GM18507 (cell line): Measurements from ENCODE around the gene PRDM7.
"Not testable (repeated sequence)": the region's sequence is repeated elsewhere in the genome, so short reads cannot be mapped to it uniquely, and the experiment has no call there.

Source experiments
- DNase-seq: peaks from one replicate; pipeline ENCODE4 v3.0.0; 2011; ENCODE audit warnings: low read depth; ENCODE audit not compliant: insufficient read length; ENCODE audit errors: extremely low spot score
- FAIRE-seq: peaks from 2 replicates; lab custom pipeline; 2011; peaks lifted over from hg19 to GRCh38; lab: Jason Lieb, UNC

Gene PRDM7

GRCh38 chr16:90018652-90019542 lies 58.2 kb downstream of the PRDM7 start, which contains the start of gene DBNDD1:
DBNDD1 (minus strand) TSS chr16:90019456; CDS start chr16:90019341, 115 bp downstream.
- FAIRE-seq: no peak

GRCh38 chr16:90018297-90018651 lies 58.9 kb downstream of the PRDM7 start:
- no peak for DNase-seq
- FAIRE-seq: no peak

More at GRCh38 chr16:90018652-90019542, 58.2 kb downstream of the PRDM7 start, which contains the start of gene DBNDD1:
- DNase-seq: no peak

GRCh38 chr16:90016339-90016950 lies 60.7 kb downstream of the PRDM7 start:
- no peak for FAIRE-seq
- DNase-seq: no peak

GRCh38 chr16:90015586-90016338 lies 61.4 kb downstream of the PRDM7 start:
- DNase-seq (no peak), FAIRE-seq (no peak)

GRCh38 chr16:90012991-90013745 lies 64.0 kb downstream of the PRDM7 start:
- DNase-seq: no peak

DNA sequence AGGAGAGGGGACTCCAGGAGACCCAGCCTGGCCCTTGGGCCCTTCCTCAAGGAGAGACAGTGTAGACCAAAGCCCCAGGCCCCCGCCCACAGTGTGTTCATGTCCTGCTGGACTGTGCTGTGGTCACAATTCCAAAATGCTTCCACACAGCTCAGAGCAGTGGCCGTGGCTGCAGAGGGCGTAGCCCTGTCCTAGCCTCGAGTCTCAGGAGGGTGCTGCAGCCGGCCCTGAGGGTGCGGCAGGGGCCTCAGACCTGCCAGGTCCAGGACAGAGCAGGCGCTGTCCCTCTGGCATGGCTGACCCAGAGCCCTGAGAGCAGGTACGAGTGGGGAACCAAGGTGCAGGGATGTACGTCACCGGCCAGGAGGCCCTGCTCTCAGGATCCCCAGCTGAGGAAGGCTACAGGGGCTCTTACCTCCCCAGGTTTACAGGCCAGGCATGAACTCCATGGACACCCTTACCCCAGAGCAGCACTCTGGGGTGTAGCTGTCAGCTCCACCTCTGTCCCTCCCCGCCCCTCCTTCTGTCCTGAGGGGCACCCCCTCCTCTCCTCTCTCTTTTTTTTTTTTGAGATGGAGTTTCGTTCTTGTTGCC lies 65.1 kb downstream of the PRDM7 start:
- FAIRE-seq (no peak), DNase-seq (no peak)

More at GRCh38 chr16:90012991-90013745, 64.0 kb downstream of the PRDM7 start:
- no peak for FAIRE-seq

DNA sequence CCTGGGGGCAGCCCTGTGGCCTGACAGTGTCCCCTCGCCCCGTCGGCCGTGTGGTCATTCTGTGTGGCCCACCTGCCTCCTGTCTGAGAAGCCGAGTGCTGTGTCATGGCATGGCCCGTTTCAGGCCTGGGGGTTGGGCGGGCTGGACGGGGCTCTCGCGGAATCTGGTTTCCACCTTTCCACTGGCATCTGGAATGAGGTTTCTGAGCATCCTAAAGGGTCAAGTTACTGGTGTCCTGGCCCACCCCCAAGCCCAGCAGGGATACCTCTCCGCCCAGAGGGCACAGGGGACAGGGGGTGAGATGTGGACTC lies 65.7 kb downstream of the PRDM7 start:
- DNase-seq: no peak
- no peak for FAIRE-seq

DNA sequence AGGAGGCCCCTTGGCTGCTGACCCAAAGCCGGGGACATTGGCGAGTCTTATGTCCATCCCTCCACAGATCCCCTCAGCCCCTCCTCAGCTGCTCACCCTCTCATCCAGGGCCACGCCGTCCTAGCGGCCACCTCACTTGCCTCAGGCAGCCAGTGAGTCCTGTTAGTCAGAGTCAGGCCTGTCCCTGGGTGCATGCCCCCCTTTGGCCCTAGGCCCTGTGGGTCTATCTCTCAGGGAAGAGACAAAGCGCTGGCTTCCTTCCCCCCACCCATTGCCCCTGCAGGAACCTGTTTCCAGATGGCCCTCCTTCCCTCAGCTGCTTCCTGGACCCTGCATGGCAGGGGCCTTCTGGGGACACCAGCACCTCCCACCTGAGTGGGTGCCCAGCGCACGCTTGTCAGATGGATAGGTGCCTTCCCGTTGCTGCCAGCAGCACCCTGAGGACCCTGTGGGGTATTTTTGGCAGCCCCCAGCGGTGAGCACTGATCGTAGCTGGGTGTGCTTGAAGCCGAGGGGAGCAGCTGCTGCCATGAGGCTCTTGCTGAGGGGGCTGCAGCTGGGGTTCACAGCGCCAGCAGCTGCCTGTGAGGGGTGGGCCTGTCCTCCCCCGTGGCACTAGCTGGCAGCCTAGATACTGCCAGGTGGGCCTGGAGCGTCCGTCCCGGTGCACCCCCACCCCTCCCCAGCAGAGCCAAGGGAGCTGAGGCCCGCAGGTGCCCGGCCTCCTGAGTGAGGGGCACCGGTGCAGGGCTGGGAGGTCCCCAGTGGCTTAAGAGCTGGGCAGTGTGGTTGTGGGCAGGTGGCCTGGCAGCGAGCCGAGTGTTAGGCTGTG lies 66.2 kb downstream of the PRDM7 start:
- DNase-seq (no peak), FAIRE-seq (no peak)

- DNase-seq (no peak), FAIRE-seq (no peak)
Observed at GRCh38 chr16:90009172-90009899, 67.8 kb downstream of the PRDM7 start.

GRCh38 chr16:90008708-90009145 lies 68.4 kb downstream of the PRDM7 start:
- FAIRE-seq: peak; percentile 92
- DNase-seq: peak; percentile 40

DNA sequence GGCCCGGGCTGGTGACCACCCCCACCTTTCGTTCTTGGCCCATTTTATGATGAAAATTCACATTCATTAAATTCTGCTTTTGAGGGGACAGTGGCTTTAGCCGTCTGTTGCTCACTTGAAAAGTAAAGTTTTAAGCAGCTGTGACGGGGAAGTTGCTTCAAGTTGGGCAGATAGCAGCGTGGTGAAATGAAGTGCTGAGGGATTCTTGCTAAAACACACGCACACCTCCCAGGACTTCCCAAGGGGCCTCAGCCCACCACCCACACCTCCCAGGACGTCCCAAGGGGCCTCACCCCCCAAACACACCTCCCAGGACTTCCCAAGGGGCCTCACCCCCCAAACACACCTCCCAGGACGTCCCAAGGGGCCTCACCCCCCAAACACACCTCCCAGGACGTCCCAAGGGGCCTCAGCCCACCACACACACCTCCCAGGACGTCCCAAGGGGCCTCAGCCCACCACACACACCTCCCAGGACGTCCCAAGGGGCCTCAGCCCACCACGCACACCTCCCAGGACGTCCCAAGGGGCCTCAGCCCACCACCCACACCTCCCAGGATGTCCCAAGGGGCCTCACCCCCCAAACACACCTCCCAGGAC lies 69.4 kb downstream of the PRDM7 start:
- FAIRE-seq: peak; percentile 76
- DNase-seq: not testable (repeated sequence)

DNA sequence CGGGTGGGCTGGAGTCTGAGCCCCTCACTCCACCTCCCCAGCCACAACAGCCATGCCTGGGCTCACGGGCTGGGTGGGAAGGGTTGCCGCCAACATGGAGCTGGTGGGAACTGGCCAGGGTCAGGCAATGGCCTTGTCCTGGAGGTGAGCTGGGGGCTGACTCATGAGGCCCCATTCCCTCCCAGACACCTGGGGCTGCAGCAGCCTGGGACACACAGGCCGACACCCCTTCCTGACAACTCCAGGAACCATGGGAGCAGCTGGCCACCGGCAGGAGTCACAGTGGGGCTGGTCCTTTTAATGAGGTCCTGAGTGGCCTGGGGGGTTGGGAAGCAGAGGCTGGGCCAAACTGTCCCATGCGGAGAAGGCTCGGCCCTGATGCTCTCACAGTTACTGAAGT lies 70.1 kb downstream of the PRDM7 start:
- no peak for FAIRE-seq

More for the DNA sequence above, 70.1 kb downstream of the PRDM7 start:
- no peak for DNase-seq
